ENCODE data around the gene TAC3.

Gene TAC3

GRCh38 chr12:57048423-57049118 lies 32.2 kb upstream of the TAC3 start:
- H3K9me3 ChIP-seq (ENCODE audit: insufficient read depth, low read depth, low read length), result no peaks in the 10 kb centered on the region
- H3K9ac ChIP-seq (ENCODE audit: low read depth, low read length, poor library complexity, severe bottlenecking), result peak overlapping the region; percentile 17
- no peak; the same call in 1 of the 2 replicates for TF ChIP-seq CTCF (conservative IDR thresholded peaks at IDR 0.05; ENCODE audit: low read length)
- TF ChIP-seq EZH2phosphoT487 (IDR thresholded peaks at IDR 0.05; ENCODE audit: borderline replicate concordance), result no peak
- peak overlapping the region; percentile 51 for H3K4me2 ChIP-seq (ENCODE audit: low read depth, low read length, poor library complexity, severe bottlenecking)
- H3K79me2 ChIP-seq (ENCODE audit: insufficient read depth, low read length), result no peaks in the 10 kb centered on the region
- no peaks in the 10 kb centered on the region for H3K36me3 ChIP-seq (ENCODE audit: insufficient read depth, low read length)
- no peaks in the 10 kb centered on the region for H3F3A ChIP-seq (ENCODE audit: low read depth)
- no peaks in the 10 kb centered on the region for H4K20me1 ChIP-seq (ENCODE audit: insufficient read depth, low read length, poor library complexity, severe bottlenecking)
- H2AFZ ChIP-seq (ENCODE audit: low read length), result no peak overlapping the region
- peak overlapping the region; percentile 7 for H3K4me3 ChIP-seq (ENCODE audit: low read length, poor library complexity, severe bottlenecking)
- no peaks in the 10 kb centered on the region for H3K27me3 ChIP-seq (ENCODE audit: insufficient read depth, low read length, poor library complexity, severe bottlenecking)
- H3K4me1 ChIP-seq (ENCODE audit: insufficient read depth, low read length, poor library complexity, severe bottlenecking), result peaks cover 25% of the 10 kb centered on the region
- H3K9me2 ChIP-seq (replicated peaks; ENCODE audit: low read depth, low read length), result no peaks in the 10 kb centered on the region

- H3K4me1 ChIP-seq (ENCODE audit: insufficient read depth, low read length, poor library complexity, severe bottlenecking), result peaks cover 25% of the 10 kb centered on the region
- no peaks in the 10 kb centered on the region for H3K79me2 ChIP-seq (ENCODE audit: insufficient read depth, low read length)
- no peaks in the 10 kb centered on the region for H3K9me3 ChIP-seq (ENCODE audit: insufficient read depth, low read depth, low read length)
- no peaks in the 10 kb centered on the region for H3F3A ChIP-seq (ENCODE audit: low read depth)
- H3K9ac ChIP-seq (ENCODE audit: low read depth, low read length, poor library complexity, severe bottlenecking), result peak overlapping the region; percentile 17
- no peaks in the 10 kb centered on the region for H3K27me3 ChIP-seq (ENCODE audit: insufficient read depth, low read length, poor library complexity, severe bottlenecking)
- peak overlapping the region; percentile 7 for H3K4me3 ChIP-seq (ENCODE audit: low read length, poor library complexity, severe bottlenecking)
- no peaks in the 10 kb centered on the region for H4K20me1 ChIP-seq (ENCODE audit: insufficient read depth, low read length, poor library complexity, severe bottlenecking)
- no peak for TF ChIP-seq EZH2phosphoT487 (IDR thresholded peaks at IDR 0.05; ENCODE audit: borderline replicate concordance)
- no peak for TF ChIP-seq CTCF (conservative IDR thresholded peaks at IDR 0.05; ENCODE audit: low read length)
- no peak overlapping the region for H2AFZ ChIP-seq (ENCODE audit: low read length)
- H3K4me2 ChIP-seq (ENCODE audit: low read depth, low read length, poor library complexity, severe bottlenecking), result peak overlapping the region; percentile 51
- no peaks in the 10 kb centered on the region for H3K36me3 ChIP-seq (ENCODE audit: insufficient read depth, low read length)
- no peaks in the 10 kb centered on the region for H3K9me2 ChIP-seq (replicated peaks; ENCODE audit: low read depth, low read length)
These were observed 31.7 kb upstream of the TAC3 start for GRCh38 chr12:57047981-57048380.

GRCh38 chr12:57046947-57047890 lies 30.9 kb upstream of the TAC3 start:
- no peak overlapping the region for H2AFZ ChIP-seq (ENCODE audit: low read length)
- H3K4me2 ChIP-seq (ENCODE audit: low read depth, low read length, poor library complexity, severe bottlenecking), result peak overlapping the region; percentile 51
- H3K4me1 ChIP-seq (ENCODE audit: insufficient read depth, low read length, poor library complexity, severe bottlenecking), result peaks cover 25% of the 10 kb centered on the region
- H3K4me3 ChIP-seq (ENCODE audit: low read length, poor library complexity, severe bottlenecking), result no peak overlapping the region
- H3F3A ChIP-seq (ENCODE audit: low read depth), result no peaks in the 10 kb centered on the region
- no peak overlapping the region for H3K9ac ChIP-seq (ENCODE audit: low read depth, low read length, poor library complexity, severe bottlenecking)
- TF ChIP-seq EZH2phosphoT487 (IDR thresholded peaks at IDR 0.05; ENCODE audit: borderline replicate concordance) (no peak), CTCF (conservative IDR thresholded peaks at IDR 0.05; ENCODE audit: low read length) (no peak)
- H4K20me1 ChIP-seq (ENCODE audit: insufficient read depth, low read length, poor library complexity, severe bottlenecking), result no peaks in the 10 kb centered on the region
- H3K36me3 ChIP-seq (ENCODE audit: insufficient read depth, low read length), result no peaks in the 10 kb centered on the region
- H3K79me2 ChIP-seq (ENCODE audit: insufficient read depth, low read length), result no peaks in the 10 kb centered on the region
- H3K9me2 ChIP-seq (replicated peaks; ENCODE audit: low read depth, low read length), result no peaks in the 10 kb centered on the region
- H3K9me3 ChIP-seq (ENCODE audit: insufficient read depth, low read depth, low read length), result no peaks in the 10 kb centered on the region
- H3K27me3 ChIP-seq (ENCODE audit: insufficient read depth, low read length, poor library complexity, severe bottlenecking), result no peaks in the 10 kb centered on the region

Data from Loucy (cell line).